HG03469 (cell line): ENCODE results near the gene AOPEP.
"Not testable (repeated sequence)": the region's sequence is repeated elsewhere in the genome, so short reads cannot be mapped to it uniquely, and the experiment has no call there.

Source experiments
- ATAC-seq: cut with Tn5 transposase; IDR thresholded peaks from one replicate; pipeline ENCODE4 v1.9.1; 2021; ENCODE audit warnings: mild to moderate bottlenecking, moderate library complexity, moderate number of reproducible peaks; ENCODE audit not compliant: unreplicated experiment

The AOPEP gene

GRCh38 chr9:95008151-95008771 lies 281.8 kb downstream of the AOPEP start:
- ATAC-seq, result no peak

GRCh38 chr9:95009459-95009858 lies 283.0 kb downstream of the AOPEP start:
- no peak for ATAC-seq

GRCh38 chr9:95010431-95010838 lies 283.9 kb downstream of the AOPEP start:
- ATAC-seq, result no peak

GRCh38 chr9:95012035-95012708 lies 285.7 kb downstream of the AOPEP start:
- no peak for ATAC-seq

GRCh38 chr9:95012902-95013301 lies 286.4 kb downstream of the AOPEP start:
- ATAC-seq, result no peak

GRCh38 chr9:95014917-95015316 lies 288.4 kb downstream of the AOPEP start:
- ATAC-seq, result no peak

GRCh38 chr9:95015569-95015968 lies 289.1 kb downstream of the AOPEP start:
- no peak for ATAC-seq

- ATAC-seq, result no peak
Measured at GRCh38 chr9:95017062-95017461, 290.6 kb downstream of the AOPEP start.

GRCh38 chr9:95017661-95018060 lies 291.2 kb downstream of the AOPEP start:
- ATAC-seq, result no peak

GRCh38 chr9:95018099-95018936 lies 291.8 kb downstream of the AOPEP start:
- no peak for ATAC-seq

- not testable (repeated sequence) for ATAC-seq
Measured at GRCh38 chr9:95020644-95021043, 294.1 kb downstream of the AOPEP start.

- no peak for ATAC-seq
Measured at GRCh38 chr9:95021166-95021886, 294.8 kb downstream of the AOPEP start.

- no peak for ATAC-seq
Measured at GRCh38 chr9:95022657-95023056, 296.2 kb downstream of the AOPEP start.

- no peak for ATAC-seq
Measured at GRCh38 chr9:95023217-95024003, 296.9 kb downstream of the AOPEP start.

GRCh38 chr9:95024097-95024671 lies 297.7 kb downstream of the AOPEP start:
- ATAC-seq, result no peak

- ATAC-seq, result no peak
Measured at GRCh38 chr9:95025213-95026147, 299.0 kb downstream of the AOPEP start.

GRCh38 chr9:95026148-95026524 lies 299.6 kb downstream of the AOPEP start:
- ATAC-seq, result no peak

- ATAC-seq, result no peak
Measured at GRCh38 chr9:95027914-95028852, 301.7 kb downstream of the AOPEP start.
